HG03135 (cell line): Measurements from ENCODE around the gene DIP2A.

Experiments
- ATAC-seq: cut with Tn5 transposase; IDR thresholded peaks from one replicate; pipeline ENCODE4 v1.9.1; 2021; ENCODE audit warnings: mild to moderate bottlenecking, moderate library complexity; ENCODE audit not compliant: unreplicated experiment

Gene DIP2A

GRCh38 chr21:46480466-46480865 is 21.8 kb downstream of the DIP2A start:
- no peak for ATAC-seq

GRCh38 chr21:46482225-46482845 is 23.6 kb downstream of the DIP2A start:
- no peak for ATAC-seq

GRCh38 chr21:46482846-46483231 is 24.1 kb downstream of the DIP2A start:
- ATAC-seq, result no peak

GRCh38 chr21:46483300-46484295 is 24.9 kb downstream of the DIP2A start:
- ATAC-seq, result no peak

- ATAC-seq, result no peak
Measured at GRCh38 chr21:46486481-46487126, 27.9 kb downstream of the DIP2A start.

- ATAC-seq, result no peak
Measured at GRCh38 chr21:46489162-46489663, 30.5 kb downstream of the DIP2A start.

GRCh38 chr21:46489800-46490199 is 31.1 kb downstream of the DIP2A start:
- no peak for ATAC-seq

- no peak for ATAC-seq
Measured at GRCh38 chr21:46491553-46491952, 32.9 kb downstream of the DIP2A start.

GRCh38 chr21:46492851-46493250 is 34.2 kb downstream of the DIP2A start:
- no peak for ATAC-seq

- no peak for ATAC-seq
Measured at GRCh38 chr21:46493828-46494227, 35.1 kb downstream of the DIP2A start.

GRCh38 chr21:46498335-46499050 is 39.8 kb downstream of the DIP2A start:
- ATAC-seq, result no peak

GRCh38 chr21:46500224-46500861 is 41.7 kb downstream of the DIP2A start:
- ATAC-seq, result no peak

- no peak for ATAC-seq
Measured at GRCh38 chr21:46503922-46504550, 45.3 kb downstream of the DIP2A start.

GRCh38 chr21:46504666-46505065 is 46.0 kb downstream of the DIP2A start:
- ATAC-seq, result no peak

GRCh38 chr21:46507562-46507961 is 48.9 kb downstream of the DIP2A start:
- no peak for ATAC-seq

- ATAC-seq, result no peak
Measured at GRCh38 chr21:46509741-46510502, 51.2 kb downstream of the DIP2A start.

GRCh38 chr21:46515109-46515508 is 56.4 kb downstream of the DIP2A start:
- no peak for ATAC-seq

- no peak for ATAC-seq
Measured at GRCh38 chr21:46516068-46516467, 57.4 kb downstream of the DIP2A start.

GRCh38 chr21:46517361-46517760 is 58.7 kb downstream of the DIP2A start:
- ATAC-seq, result no peak
